ENCODE data around the gene STK32B. TPM values are rescaled to one million over a fixed set of nuclear protein-coding genes. Genes with fewer than 3 reads are reported as not detected.
"Not testable (repeated sequence)": the region's sequence is repeated elsewhere in the genome, so short reads cannot be mapped to it uniquely, and the experiment has no call there.

STK32B gene
- total RNA-seq, 1 donor: 5.3 TPM

DNA sequence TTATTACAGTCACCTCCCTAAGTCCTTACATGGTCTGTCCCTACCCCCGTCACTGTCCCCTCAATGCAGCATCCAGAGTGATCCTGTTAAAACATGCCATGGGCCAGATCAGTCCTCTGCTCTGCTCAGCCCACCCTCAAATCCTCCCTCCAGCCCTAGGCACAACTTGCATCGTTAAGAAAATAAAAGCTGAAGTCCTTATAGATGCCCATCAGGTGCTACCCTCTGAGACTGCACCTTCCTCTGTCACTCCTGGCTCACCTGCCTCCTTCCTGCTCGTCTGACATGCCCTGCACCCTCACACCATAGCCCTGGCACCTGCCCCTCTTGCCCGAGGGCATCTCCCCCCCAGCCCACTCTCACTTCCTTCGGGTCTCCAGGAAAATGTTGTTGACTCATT is 4.1 kb downstream of the STK32B start:
- no peak overlapping the region for H3K4me3 ChIP-seq (ENCODE audit: low read depth, low read length)
- no peak for DNase-seq (ENCODE audit: low read depth)
- TF ChIP-seq, protein P1, sequence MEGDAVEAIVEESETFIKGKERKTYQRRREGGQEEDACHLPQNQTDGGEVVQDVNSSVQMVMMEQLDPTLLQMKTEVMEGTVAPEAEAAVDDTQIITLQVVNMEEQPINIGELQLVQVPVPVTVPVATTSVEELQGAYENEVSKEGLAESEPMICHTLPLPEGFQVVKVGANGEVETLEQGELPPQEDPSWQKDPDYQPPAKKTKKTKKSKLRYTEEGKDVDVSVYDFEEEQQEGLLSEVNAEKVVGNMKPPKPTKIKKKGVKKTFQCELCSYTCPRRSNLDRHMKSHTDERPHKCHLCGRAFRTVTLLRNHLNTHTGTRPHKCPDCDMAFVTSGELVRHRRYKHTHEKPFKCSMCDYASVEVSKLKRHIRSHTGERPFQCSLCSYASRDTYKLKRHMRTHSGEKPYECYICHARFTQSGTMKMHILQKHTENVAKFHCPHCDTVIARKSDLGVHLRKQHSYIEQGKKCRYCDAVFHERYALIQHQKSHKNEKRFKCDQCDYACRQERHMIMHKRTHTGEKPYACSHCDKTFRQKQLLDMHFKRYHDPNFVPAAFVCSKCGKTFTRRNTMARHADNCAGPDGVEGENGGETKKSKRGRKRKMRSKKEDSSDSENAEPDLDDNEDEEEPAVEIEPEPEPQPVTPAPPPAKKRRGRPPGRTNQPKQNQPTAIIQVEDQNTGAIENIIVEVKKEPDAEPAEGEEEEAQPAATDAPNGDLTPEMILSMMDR (IDR thresholded peaks at IDR 0.05; ENCODE audit: insufficient read depth, low read length): no peak

DNA sequence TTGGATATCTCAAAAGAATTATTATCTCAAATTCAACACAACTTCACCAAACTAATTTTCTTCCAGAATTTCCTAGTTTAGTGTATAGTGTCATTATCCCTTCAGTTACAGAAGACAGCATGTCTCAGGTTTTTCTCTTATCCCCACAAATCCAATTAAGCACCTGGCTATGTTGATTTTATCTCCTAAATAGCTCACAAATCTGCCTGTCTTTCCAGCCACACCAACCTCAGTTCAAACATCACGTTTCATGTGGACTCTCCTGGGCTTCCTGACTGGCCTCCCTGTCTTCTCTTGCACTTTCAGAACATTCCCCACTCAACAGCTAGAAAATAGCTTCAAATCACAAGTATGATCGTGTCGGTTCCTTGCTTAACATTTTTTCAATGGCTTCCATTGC is 14.8 kb downstream of the STK32B start:
- TF ChIP-seq, protein P1 (IDR thresholded peaks at IDR 0.05; ENCODE audit: insufficient read depth, low read length): no peak
- H3K4me3 ChIP-seq (ENCODE audit: low read depth, low read length): no peak overlapping the region
- DNase-seq (ENCODE audit: low read depth): no peak

DNA sequence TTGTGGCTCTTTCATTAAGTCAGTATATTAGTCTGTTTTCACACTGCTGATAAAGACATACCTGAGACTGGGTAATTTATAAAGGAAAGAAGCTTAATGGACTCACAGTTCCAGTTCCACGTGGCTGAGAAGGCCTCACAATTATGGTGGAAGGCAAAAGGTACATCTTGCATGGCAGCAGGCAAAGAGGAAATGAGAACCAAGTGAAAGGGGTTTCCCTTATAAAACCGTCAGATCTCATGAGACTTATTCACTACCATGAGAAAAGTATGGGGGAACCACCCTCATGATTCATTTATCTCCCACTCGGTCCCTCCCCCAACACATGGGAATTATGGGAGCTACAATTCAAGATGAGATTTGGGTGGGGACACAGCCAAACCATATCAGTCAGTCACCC is 15.7 kb downstream of the STK32B start:
- H3K4me3 ChIP-seq (ENCODE audit: low read depth, low read length); DNase-seq (ENCODE audit: low read depth): not testable (repeated sequence)

DNA sequence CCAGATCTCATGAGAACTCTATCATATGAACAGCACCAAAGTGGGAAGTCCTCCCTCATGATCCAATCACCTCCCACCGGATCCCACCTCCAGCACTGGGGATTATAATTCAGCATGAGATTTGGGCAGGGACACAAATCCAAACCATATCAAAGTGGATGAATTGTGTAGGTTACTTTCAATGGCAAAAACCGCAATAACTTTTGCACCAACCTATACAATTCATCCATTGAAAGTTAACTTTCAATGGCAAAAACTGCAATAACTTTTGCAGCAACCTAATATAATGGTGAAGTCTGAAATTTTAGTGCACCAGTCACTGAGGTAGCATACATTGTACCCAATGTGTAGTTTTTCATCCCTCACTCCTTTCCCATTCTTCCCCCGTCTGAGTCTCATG is 16.6 kb downstream of the STK32B start:
- no peak overlapping the region for H3K4me3 ChIP-seq (ENCODE audit: low read depth, low read length)
- DNase-seq (ENCODE audit: low read depth): no peak
- TF ChIP-seq, protein P1 (IDR thresholded peaks at IDR 0.05; ENCODE audit: insufficient read depth, low read length): no peak

DNA sequence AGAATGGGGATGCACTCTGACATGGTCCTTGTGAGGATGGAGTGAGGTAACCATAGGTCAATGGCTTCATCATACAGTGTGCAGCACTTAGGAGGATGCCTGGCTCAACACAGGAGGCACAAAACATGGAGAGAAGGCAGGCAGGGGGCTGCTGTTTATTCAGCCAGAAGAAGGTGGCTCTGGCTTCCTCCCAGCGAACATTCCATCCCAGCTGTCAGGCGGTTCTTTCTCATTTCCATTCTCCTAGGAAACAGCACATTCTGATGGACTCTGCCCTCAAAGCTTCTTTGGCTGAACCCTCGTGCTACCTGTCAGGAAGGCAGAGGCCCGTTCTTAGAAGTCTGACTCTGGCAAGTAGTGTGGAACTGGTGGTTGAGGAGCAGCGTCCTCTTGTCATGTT is 18.6 kb downstream of the STK32B start:
- H3K4me3 ChIP-seq (ENCODE audit: low read depth, low read length): no peak overlapping the region
- TF ChIP-seq, protein P1 (IDR thresholded peaks at IDR 0.05; ENCODE audit: insufficient read depth, low read length): no peak
- no peak for DNase-seq (ENCODE audit: low read depth)

DNA sequence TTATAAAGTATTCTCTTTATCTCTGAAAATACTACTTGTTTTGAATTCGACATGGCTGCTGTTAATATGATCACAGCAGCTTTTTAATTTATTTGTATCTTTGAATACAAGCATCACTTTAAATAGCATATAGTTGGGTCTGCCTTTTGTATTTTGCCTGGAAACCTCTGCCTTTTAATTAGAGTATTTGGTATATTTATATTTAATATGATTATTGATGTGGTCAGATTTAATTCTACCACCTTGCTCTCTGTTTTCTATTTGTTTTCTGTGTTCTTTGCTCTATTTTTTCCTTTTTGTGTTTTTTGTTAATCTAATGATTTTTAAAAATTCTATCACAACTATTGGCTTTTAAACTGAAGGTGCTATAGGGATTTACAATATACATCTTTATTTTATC is 21.7 kb downstream of the STK32B start:
- DNase-seq (ENCODE audit: low read depth): no peak
- TF ChIP-seq, protein P1 (IDR thresholded peaks at IDR 0.05; ENCODE audit: insufficient read depth, low read length): no peak
- no peak overlapping the region for H3K4me3 ChIP-seq (ENCODE audit: low read depth, low read length)

DNA sequence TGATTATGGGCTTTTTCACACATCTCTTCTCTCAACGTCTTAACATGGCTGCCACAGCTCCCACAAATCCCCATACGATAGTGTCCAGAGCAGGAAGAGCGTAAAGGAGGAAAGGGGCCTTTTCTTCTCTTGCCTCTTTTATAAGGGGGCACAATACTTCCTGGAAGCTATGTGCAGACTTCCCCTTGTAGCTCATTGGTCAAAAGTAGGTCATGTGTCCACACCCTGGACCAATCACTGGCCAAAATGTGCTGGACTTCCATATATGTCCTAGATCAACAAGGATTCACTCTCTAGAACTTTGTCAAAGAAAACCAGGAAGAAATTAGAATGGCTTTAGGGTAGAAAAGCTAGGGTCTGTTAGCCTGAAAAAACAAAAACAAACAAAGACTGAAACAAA is 26.7 kb downstream of the STK32B start:
- H3K4me3 ChIP-seq (ENCODE audit: low read depth, low read length): no peak overlapping the region
- no peak for DNase-seq (ENCODE audit: low read depth)
- TF ChIP-seq, protein P1 (IDR thresholded peaks at IDR 0.05; ENCODE audit: insufficient read depth, low read length): no peak

Measured in fibroblast of the aortic adventitia (primary cell).